ENCODE data around the gene ZNF821. TPM values are rescaled to one million over a fixed set of nuclear protein-coding genes. Genes with fewer than 3 reads are reported as not detected.
A peak's percentile ranks its signal among the peaks of the same experiment; 100 is the strongest.
"Not testable (repeated sequence)": the region's sequence is repeated elsewhere in the genome, so short reads cannot be mapped to it uniquely, and the experiment has no call there.

ZNF821 gene
- total RNA-seq, 1 experiment from 2014 or later = 11.4 TPM

DNA sequence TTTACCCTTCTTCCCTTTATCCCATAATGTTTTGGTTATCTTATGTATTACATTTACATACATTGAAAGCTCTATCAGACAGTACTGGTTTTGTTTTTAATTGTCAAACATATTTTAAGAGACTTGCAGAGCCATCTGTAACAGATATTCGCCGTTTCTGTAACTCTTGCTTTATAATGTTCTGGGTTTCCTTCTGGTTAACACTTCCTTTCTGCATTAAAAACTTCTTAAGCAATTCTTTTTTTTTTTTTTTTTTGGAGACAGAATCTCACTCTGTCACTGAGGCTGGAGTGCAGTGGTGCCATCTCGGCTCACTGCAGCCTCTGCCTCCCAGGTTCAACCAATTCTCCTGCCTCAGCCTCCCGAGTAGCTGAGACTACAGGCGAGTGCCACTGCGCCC, 21.8 kb upstream of the ZNF821 start:
- DNase-seq (ENCODE audit: low read depth); in situ Hi-C loops (cut with HindIII; ENCODE audit: low pct_unique_long_range_greater_than_20kb, low sequenced_read_pairs): not testable (repeated sequence)

DNA sequence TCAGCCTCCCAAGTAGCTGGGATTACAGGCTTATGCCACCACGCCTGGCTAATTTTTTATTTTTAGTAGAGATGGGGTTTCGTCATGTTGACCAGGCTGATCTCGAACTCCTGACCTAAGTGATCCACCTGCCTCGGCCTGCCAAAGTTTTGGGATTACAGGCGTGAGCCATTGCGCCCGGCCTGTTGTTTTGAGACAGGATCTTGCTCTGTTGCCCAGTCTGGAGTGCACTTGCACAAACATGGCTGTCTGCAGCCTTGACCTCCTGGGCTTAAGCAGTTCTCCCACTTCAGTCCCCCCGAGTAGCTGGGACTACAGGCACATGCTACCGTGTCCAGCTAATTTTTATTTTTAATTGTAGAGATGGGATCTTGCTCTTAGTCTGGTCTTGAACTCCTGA, 20.3 kb upstream of the ZNF821 start:
- no peak for DNase-seq (ENCODE audit: low read depth)
- in situ Hi-C loops (cut with HindIII; ENCODE audit: low pct_unique_long_range_greater_than_20kb, low sequenced_read_pairs) = no loop called here

DNA sequence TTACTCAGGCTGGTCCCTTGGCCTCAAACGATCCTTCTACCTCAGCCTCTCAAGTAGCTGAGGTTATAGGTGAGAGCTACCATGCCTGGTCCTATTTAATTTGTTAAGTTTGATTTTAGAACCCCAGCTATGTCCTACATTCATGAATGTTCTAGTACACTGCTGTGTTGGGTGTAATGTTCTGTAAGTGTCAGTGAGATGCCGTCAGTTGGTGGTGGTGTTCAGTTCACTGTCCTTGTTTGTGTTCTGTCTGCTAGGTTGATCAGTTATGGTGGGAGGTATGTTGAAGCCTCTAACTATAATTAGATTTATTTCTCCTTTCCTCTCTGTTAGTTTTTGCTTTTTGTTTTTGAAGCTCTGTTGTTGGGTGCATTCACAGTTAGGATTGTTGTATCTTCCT, 19.6 kb upstream of the ZNF821 start:
- DNase-seq (ENCODE audit: low read depth) = no peak
- in situ Hi-C loops (cut with HindIII; ENCODE audit: low pct_unique_long_range_greater_than_20kb, low sequenced_read_pairs) = no loop called here

DNA sequence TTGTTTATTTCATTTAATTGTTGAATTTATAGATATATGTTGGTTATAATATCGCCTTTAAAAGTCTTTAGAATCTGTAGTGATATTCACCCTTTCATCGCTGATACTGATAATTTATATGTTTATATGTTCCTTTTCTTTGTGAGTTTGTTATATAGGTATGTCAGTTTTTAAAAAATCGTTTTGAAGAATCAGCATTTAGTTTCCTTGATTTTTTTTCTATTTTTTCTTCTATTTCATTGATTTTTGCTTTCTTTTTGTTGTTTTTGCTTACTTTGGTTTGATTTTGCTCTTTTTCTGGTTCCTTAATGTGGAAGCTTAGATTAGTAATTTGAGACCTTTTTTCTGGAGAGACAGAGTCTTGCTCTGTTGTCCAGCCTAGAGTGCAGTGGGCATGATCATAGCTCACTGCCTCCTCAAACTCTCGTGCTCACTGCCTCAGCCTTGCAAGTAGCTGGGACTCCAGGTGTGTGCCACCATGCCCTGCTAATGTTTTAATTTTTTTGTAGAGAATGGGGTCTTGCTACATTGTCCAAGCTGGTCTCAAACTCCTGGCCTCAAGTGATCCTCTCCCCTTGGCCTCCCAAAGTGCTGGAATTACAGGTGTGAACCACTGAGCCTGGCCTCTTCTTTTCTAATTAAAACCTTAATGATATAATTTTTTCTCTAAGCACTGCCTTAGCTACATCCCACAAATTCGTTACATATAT, 18.8 kb upstream of the ZNF821 start:
- DNase-seq (ENCODE audit: low read depth) = no peak
- in situ Hi-C loops (cut with HindIII; ENCODE audit: low pct_unique_long_range_greater_than_20kb, low sequenced_read_pairs) = no loop called here

DNA sequence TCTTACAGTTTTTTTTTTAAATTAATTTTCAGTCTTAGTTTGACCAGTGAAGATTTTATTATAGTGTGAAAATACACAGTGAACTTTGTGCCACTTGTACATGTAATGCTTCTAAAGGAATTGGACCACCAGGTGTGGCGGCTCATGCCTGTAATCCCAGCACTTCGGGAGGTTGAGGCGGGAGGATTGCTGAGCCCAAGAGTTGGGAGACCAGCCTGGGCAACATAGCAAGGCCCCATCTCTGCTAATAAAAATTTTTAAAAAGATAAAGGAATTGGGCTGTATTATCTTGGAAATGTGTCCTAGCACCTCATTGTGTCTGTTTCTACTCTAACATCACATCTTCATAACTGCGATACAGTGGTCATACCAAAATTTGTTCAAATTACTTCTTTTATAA, 15.2 kb upstream of the ZNF821 start:
- no peak for DNase-seq (ENCODE audit: low read depth)
- in situ Hi-C loops (cut with HindIII; ENCODE audit: low pct_unique_long_range_greater_than_20kb, low sequenced_read_pairs) = no loop called here

DNA sequence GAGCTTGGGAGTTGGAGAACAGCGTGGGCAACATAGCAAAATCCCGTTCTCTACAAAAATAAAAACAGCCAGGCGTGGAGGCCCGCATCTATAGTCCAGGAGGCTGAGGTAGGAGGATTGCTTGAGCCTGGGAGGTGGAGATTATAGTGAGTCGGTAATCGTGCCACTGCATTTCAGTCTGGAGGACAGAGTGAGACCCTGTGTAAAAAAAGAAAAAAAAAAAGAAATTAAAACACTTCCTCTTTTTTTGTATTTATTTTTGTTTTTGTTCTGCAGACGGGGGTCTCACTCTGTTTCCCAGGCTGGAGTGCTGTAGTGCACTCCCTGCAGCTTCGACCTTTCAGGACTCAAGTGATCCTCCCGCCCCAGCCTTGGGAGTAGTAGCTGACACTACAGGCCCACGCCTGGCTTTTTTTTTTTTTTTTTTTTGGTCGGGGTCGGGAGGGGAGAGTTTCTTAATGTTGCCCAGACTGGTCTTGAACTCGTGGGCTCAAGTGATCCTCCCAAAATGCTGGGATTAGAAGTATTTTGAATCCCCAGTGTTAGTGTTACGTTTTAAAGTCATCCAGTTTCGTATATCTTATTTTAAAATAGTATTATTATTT, 12.9 kb upstream of the ZNF821 start:
- in situ Hi-C loops (cut with HindIII; ENCODE audit: low pct_unique_long_range_greater_than_20kb, low sequenced_read_pairs) = no loop called here
- DNase-seq (ENCODE audit: low read depth) = no peak

DNA sequence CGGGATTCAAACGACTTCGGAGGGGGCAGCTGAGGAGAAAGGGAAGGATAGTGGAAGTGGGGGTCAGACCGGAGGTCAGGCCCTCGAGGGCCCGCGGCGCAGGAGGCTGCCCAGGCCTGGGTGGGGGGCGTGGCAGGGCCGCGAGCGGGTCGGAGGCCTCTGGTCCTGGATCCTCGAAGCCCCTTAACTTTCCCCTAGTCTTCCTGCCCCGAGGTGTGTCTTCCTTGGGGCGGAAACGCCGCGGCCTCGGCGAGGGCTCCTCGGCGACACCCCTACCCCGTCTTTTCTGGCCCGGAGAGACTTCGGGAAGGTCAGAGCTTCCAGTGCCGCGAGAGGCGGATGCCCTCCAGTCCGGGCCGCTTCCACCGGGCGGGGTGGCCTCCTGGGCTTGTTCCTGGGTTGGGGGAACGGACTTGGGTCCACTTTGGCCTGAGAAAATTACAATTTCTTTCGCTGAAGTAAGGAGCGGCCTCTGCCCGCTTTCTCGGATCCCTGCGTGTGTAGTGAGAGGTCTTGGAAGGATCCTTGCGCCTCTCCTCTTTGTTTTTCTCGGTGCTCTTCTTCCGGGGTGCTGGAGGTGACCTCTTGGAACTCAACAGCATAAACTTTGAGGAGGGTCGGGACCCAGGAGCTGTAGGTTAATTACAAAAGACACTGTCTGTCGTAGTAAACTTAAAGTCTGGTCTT, 11.8 kb upstream of the ZNF821 start:
- in situ Hi-C loops (cut with HindIII; ENCODE audit: low pct_unique_long_range_greater_than_20kb, low sequenced_read_pairs) = no loop called here
- DNase-seq (ENCODE audit: low read depth) = no peak

DNA sequence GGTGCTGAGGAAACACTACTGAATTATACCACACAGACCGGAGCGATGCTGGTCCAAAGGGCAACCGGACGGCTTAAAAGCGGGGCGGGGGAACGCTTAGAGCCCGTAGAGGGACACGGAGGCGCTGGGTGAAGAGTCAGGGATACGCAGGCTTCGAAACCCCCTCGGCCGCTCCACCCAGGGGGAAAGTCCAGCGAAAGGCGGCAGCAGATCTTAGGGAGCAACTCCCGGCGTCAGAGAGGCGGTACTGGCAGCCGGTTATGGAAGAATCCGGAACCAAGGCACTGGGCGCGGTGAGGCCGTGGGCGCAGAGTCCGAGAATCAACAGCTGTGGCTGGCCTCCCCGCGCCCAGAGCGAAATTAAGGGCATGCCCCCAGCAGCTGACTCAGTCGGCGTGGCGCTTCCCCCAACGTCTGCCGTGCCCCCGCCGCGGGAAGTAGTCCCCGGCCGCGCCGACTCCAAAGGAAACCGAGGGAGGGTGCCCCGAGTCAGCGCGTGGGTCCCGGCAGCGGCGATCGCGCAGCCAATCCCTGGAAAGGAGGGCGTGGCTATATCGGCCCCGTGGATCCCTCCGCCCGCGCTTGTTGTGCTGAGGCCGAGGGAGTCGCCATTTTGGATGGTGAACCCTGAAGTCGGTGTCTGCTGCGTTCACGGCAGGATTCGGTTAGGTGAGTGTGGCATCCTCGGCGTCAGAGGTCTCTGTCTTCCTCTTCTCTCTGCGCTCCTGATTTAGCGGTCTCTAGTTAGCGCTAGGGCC, 11.1 kb upstream of the ZNF821 start, which contains the start of gene IST1:
IST1 (plus strand) TSS at position 611 of the 758 bp plus-strand sequence. CDS start 20,110 bp downstream, outside the sequence.
- DNase-seq (ENCODE audit: low read depth) = peak; percentile 98
- in situ Hi-C loops (cut with HindIII; ENCODE audit: low pct_unique_long_range_greater_than_20kb, low sequenced_read_pairs) = no loop called here

DNA sequence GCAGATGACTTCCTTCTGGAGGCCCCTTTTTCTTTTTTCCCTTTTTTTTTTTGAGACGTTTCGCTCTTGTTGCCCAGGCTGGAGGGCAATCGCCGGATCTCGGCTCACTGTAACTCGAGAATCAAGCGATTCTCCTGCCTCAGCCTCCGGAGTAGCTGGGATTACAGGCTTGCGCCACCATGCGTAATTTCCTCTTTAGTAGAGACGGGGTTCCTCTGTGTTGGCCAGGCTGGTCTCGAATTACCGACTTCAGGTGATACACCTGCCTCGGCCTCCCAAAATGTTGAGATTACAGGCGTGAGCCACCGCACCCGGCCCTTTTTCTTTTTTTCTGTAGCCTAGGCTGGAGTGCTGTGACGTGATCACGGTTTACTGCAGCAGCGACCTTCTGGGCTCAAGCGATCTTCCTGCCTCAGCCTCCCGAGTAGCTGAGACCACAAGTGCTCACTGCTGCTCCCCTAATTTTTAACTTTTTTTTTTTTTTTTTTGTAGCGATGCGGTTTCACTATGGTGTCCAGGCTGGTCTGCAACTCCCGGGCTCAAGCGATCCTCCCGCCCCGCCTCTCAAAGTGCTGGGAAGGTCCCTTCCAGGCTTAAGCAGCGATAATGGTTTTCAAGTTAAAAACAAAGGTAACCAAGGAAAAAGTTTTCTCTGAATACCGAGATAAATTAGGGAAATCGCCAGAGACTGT, 10.4 kb upstream of the ZNF821 start:
- in situ Hi-C loops (cut with HindIII; ENCODE audit: low pct_unique_long_range_greater_than_20kb, low sequenced_read_pairs) = no loop called here
- DNase-seq (ENCODE audit: low read depth) = peak; percentile 67

DNA sequence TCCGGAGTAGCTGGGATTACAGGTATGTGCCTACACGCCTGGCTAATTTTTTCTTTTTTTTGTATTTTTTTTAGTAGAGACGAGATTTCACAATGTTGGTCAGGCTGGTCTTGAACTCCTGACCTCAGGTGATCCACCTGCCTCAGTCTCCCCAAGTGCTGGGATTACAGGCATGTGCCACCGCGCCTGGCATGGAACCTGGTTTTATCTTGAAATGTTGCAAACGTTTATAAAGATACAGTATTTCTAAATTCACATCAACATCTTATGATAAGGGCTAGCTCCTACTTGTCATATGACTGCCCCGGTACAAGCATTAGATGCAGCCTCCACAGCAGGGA, 9.9 kb upstream of the ZNF821 start:
- in situ Hi-C loops (cut with HindIII; ENCODE audit: low pct_unique_long_range_greater_than_20kb, low sequenced_read_pairs) = no loop called here

DNA sequence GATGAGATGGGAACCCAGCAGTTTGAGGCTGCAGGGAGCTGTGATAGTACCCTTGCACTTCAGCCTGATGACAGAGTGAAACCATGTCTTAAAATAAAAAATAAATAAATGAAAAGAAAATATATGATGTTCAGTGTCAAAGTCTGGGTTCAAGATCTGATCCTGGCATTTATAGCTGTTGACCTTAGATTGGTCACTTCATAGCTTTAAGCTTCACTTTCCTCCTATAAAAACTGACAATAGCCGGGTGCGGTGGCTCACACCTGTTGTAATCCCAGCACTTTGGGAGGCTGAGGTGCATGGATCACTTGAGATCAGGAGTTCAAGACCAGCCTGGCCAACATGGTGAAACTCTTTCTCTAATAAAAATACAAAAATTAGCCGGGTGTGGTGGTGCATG, 5.2 kb upstream of the ZNF821 start:
- DNase-seq (ENCODE audit: low read depth) = no peak
- in situ Hi-C loops (cut with HindIII; ENCODE audit: low pct_unique_long_range_greater_than_20kb, low sequenced_read_pairs) = no loop called here

More for the DNA sequence above, 9.9 kb upstream of the ZNF821 start:
- no peak for DNase-seq (ENCODE audit: low read depth)

DNA sequence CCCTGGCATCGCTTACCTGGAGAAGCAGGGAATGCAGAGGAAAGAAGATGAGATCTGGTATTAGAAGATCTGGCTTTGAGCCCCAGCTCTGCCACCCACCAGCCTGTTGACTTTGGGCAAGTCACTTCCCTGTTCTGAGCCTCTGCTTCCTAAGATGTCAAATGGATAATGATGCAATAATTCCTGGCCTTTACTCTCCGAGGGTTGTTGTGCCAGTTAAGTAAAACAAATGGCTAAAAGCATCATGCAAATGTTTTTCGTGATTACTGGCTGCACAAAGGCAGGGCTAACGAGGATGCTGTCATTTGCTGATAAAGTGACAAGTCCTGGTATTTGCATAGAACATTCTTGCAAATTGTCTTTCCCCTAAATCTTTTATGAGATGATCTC, 1.3 kb upstream of the ZNF821 start:
- in situ Hi-C loops (cut with HindIII; ENCODE audit: low pct_unique_long_range_greater_than_20kb, low sequenced_read_pairs) = no loop called here
- no peak for DNase-seq (ENCODE audit: low read depth)

DNA sequence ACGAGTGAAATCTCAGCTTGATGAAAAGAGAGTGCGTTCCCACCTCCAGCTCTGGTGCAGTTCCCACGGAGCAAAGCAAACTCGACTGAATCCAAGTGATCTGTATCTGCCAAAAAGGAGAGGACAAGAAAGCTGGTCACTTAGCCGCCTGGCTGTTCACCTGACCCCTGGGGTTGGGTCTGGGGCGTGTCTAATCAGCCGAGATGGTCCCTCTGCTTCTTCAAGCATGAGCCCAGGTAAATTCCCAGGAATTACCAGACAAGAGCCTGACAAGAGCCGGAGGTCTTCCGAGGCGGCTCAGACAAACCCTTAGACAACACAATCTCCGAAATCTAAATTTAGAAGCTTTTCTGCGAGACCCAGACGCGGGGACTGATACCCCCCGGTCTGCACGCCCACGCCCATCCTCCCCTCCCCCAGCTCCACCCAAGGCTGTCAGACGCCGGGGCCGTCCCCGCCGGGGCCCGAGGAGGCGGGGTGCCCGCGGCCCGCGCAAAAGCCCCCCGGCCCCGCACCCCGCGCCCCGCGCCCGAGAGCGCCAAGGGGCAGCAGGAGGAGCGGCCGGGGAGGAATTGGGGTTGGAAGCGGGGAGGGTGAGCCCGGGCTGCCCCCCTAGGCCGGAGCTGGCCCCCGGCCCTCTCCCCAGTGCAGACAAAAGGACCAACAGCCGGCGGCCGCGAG, 674 bp downstream of the ZNF821 start:
- in situ Hi-C loops (cut with HindIII; ENCODE audit: low pct_unique_long_range_greater_than_20kb, low sequenced_read_pairs) = no loop called here

DNA sequence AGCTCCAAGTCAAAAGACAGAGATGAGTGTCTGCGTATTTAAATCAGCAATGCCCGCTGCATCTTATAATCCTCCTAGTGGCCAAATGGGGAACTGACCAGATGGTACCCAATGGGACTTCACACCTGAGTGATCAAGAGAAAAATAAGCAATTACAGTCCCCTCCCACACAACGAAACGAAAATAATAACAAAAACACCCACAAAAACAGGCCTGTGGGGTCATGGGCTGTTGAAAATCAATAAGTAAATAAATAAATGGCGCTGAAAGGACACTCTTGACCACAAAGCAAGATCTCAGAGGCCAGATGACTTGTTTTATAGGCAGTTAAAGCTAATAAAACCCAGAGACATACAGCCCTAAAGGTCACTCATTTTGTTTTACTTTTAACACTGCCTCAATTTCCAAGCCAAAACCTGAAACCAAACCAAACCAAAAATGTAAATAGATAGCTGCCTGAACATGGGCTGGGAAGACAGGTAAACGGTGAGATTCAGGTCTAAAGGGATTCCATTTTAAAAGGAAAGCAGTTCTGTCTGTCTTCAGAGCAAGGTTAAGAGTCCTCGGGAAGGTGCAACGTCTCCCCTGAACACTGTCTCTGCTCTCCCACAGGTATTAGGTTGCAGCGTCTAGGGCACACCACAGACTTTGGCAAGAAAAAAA, 1.3 kb downstream of the ZNF821 start:
- peak; percentile 65 for DNase-seq (ENCODE audit: low read depth)
- in situ Hi-C loops (cut with HindIII; ENCODE audit: low pct_unique_long_range_greater_than_20kb, low sequenced_read_pairs) = no loop called here

More for the DNA sequence above, 674 bp downstream of the ZNF821 start:
- peak; percentile 41 for DNase-seq (ENCODE audit: low read depth)

DNA sequence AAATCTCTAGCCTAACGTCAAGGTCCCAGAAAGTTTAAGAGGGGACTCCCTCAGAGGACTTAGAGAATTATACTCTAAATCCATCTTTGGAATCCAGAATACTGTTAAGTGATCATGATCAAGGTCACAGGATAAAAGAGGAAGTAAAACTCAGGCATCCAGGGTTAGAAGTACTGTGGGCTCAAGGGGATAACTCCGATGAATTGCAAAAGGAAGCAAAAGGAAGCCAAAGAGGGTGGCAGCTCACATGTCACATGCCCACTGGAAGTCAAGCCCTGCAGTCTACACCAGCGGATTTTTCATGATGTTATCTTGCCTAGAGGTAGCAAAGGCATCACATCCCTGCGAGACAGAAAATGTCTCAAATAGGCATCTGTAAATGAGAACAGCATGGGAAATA, 3.8 kb downstream of the ZNF821 start:
- in situ Hi-C loops (cut with HindIII; ENCODE audit: low pct_unique_long_range_greater_than_20kb, low sequenced_read_pairs) = no loop called here
- DNase-seq (ENCODE audit: low read depth) = no peak

DNA sequence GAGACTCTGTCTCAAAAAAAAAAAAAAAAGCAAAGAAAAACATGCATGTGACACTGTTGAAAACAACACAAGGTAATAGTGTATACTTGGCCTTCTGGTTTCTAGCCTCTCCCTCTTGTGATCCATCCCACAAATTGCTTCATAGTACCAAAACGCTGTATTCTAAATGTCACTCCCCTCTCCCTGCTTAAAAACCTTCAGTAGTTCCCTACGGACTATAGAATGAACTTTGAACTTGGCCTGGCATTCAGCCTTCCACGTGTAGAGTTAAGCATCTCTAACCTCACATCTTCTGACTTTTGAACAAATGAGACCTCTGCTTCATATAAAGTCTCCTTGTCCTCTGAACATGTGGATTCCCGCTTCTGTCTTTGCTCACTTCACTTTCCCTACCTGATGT, 5.1 kb downstream of the ZNF821 start:
- in situ Hi-C loops (cut with HindIII; ENCODE audit: low pct_unique_long_range_greater_than_20kb, low sequenced_read_pairs) = no loop called here
- no peak for DNase-seq (ENCODE audit: low read depth)

DNA sequence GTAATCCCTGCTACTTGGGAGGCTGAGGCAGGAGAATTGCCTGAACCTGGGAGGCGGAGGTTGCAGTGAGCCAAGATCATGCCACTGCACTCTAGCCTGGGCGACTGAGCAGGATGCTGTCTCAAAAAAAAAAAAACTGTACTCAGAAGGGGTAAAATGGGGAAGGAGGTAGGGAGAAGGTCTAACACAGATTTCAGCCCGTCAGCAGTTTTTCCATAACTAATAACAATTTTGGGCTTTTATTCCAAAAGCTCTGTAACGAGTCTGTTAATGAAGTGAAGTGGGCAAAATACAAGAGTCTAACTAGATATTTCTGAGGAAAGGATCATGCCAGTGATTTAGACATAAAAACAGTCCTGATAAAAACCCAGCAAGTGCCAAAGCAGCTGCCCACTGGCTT, 10.8 kb downstream of the ZNF821 start:
- DNase-seq (ENCODE audit: low read depth) = no peak
- in situ Hi-C loops (cut with HindIII; ENCODE audit: low pct_unique_long_range_greater_than_20kb, low sequenced_read_pairs) = no loop called here
